HG02938 (cell line): ENCODE data around the gene DTNB.
"Not testable (repeated sequence)": the region's sequence is repeated elsewhere in the genome, so short reads cannot be mapped to it uniquely, and the experiment has no call there.

Experiments
- ATAC-seq: cut with Tn5 transposase; IDR thresholded peaks from one replicate; pipeline ENCODE4 v1.9.1; 2021; ENCODE audit warnings: mild to moderate bottlenecking, moderate library complexity; ENCODE audit not compliant: unreplicated experiment

Gene DTNB

DNA sequence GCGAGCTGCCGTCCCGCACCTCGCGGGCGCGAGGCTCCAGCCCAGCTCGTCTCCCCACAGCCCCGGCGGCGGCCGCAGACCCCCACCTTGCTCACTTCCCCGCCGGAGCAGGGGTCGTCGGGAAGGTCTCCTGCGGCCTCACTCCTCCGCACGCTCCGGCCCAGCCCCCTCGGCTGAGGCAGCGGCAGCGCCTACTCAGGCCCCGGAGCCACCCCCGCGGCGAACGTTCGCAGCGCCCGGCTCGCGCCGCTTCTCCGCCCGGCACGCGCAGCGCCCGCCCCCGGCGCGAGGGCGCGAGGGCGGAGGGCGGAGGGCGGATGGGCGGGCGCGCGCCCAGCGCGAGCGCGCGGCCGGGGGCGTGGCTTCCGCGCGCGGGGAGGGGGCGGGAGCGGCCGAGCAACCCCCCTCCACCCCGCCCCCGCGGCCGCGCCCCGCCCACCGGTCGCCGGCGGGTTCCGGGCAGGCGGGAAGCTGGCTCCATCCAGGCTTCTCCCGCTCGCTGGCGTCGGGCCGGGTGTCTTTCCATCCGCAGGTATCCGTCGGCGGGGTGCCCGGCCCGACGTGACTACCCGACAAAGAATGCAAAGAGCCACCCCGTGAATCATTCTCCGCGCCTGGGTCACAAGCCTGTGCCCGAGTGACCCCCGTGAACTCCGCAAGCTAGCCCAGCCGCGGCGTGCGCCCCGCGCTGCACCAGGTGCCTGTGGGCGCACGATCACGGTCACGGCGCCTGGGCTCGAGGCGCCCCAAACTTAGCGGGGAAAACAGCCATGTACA is at the start of gene DTNB:
Gene DTNB, minus strand, starts transcription at position 278 of the 777 bp plus-strand sequence. CDS start 20,917 bp downstream, outside the sequence.
- peak; percentile 44 for ATAC-seq

DNA sequence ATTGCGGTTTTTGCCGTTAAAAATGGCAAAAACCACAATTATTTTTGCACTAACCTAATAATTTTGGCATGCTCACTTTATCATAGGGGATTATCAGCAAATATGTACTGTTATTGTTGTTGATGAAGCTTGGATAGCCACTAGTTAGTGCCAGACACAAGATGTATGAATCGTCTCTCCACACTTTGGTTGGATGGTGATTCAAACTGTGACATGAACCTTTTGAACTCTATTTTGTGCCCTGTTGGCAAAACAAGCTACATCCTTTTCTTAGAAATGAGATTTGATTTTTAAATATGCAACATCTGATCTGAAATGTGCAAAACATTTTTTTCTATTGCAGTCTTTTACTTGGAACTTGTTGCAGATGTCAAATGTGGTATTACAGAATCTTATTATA is 48.8 kb upstream of the DTNB start:
- ATAC-seq, result no peak

DNA sequence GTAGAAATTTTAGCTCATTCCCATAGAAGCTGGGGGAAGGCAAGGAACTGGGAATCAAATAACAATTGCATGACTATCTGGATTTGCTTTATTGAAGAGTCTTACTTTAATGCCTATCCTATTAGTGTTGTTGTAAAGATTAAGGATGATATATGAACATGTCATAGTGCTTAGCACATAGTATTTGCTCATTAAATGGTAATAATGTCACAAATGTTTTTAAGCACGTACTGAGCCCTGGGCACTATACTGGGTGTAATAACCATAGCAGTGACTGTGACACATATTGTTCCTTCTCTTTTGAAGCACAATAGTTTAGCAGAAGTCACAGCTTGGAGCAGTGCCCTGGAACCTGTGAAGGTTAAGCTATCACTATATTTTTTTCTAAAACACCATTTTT is 47.2 kb upstream of the DTNB start:
- ATAC-seq, result no peak

DNA sequence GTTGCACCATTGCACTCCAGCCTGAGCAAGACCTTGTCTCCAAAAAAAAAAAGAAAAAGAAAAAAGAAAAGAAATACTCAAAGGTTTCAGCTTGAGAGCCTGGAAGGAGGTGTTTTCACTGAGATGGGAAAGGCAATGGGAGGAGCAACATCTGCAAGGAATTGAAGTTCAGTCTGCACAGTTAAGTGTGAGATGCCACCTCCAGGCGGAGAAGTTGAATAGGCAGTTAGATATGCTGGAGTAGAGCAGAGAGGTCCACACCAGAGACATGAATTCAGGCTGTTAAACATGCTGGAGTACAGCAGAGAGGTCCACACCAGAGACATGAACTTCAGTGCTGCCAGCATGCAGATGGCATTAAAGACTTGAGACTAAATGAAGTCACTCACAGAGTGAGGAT is 41.4 kb upstream of the DTNB start:
- ATAC-seq, result no peak

DNA sequence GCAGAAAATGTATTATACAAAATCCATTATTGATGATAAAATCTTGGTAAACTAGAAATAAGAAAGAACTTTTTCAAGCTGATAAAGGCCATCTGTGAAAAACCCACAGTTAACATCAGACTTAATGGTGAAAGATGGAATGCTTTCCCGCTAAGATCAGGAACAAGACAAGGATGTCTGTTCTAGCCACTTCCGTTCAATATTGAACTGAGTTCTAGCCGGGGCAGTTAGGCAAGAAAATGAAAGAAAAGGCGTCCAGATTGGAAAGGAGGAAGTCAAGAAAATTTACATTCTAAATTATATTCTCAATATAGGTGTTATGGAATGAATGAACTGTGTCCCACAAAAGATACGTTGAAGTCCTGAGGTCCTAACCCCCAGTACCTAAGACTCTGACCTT is 39.1 kb upstream of the DTNB start:
- ATAC-seq, result no peak

DNA sequence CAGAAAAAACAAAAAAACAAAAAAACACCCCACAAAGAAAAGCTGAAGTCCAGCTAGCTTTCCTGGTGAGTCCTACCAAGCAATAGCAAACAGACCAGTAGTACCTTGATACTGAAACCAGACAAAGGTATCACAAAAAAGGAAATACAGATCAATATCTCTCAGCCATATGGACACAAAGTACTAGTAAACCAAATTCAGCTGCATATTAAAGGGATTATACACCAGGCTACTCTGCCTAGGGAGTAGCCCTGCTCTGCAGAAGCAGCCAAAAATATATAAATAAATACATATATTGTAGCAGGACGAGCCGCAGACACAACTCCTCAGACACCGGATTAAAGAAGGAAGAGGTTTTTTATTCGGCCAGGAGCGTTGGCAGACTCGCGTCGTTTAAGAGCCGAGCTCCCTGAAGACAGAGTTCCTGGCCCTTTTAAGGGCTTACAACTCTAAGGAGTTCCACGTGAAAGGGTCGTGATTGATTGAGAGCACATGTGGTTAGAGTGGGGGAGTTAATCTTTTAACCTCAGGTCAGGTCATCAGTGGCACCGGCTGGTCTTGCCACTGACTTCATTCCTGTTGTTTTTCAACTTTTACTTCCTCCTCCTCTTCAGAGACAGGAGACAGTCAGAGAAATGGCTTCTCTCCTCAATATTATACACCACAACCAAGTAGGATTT is 38.4 kb upstream of the DTNB start:
- no peak for ATAC-seq

DNA sequence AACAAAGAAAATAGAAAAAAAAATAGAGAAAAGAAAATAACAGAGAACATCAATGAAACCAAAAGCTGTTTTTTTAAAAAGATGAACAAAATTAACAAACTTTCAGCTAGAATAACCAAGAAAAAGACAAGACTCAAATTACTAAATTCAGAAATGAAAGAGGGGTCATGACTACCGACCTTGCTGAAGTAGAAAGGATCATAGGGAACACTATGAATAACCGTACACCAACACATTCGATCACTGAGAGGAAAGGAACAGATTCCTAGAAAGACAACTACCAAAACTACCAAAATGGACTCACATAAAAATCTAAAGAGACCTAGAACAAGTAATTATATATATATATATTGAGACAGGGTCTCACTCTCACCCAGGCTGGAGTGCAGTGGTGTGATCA is 37.4 kb upstream of the DTNB start:
- ATAC-seq, result no peak

DNA sequence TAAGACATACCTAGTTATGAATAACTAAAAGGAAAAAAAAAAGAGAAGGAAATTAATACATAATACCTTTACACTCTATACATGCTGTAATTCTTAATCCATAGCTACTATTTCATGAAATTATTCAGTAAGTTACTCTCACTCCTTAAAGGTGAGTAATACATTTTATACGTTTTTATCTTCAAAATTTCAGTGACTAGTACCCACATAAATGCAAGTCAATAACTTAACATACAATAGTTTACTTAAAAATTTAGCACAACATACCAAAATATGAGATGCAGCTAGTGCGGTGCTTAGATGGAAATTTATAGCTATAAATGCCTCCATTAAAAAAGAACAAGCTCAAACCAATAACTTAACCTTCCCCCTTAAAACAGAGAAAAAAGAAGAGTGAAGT is 36.0 kb upstream of the DTNB start:
- no peak for ATAC-seq

DNA sequence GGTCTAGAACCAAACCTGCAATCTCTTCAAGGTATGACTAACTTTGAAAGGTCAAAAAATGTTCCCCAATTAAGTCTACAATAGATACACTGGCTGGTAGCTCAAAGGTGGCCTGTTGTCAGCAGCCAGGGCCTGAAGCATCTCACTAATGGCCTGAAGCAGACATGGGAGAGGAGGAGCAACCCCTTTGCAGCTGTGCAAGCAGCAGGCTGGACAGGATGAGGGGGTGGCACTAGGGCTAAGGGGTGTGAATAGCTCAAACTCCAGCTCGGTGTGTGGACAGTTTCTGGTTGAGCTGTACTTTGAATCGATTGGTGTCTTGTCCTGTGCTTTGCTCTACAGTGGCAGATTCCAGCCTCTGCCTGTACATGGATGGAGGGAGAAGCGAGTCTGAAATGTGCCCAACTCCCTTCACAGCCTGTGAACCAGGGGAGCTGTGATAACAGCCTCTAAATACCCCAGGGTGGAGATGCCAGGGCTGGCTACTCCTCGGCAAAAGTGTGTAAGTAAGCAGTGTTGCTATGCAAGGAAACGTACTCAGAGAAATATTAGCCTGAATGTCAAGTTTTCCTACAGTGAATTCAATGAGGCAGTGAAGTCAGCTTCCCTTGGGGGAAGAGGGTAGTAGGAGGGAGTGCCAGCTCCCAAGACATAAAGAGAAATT is 34.7 kb upstream of the DTNB start:
- ATAC-seq, result no peak

DNA sequence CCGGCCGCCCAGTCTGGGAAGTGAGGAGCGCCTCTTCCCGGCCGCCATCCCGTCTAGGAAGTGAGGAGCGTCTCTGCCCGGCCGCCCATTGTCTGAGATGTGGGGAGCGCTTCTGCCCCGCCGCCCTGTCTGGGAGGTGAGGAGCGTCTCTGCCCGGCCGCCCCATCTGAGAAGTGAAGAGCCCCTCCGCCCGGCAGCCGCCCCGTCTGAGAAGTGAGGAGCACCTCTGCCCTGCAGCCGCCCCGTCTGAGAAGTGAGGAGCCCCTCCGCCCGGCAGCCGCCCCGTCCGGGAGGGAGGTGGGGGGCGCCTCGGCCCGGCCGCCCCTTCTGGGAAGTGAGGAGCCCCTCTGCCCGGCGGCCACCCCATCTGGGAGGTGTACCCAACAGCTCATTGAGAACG is 32.2 kb upstream of the DTNB start:
- not testable (repeated sequence) for ATAC-seq

DNA sequence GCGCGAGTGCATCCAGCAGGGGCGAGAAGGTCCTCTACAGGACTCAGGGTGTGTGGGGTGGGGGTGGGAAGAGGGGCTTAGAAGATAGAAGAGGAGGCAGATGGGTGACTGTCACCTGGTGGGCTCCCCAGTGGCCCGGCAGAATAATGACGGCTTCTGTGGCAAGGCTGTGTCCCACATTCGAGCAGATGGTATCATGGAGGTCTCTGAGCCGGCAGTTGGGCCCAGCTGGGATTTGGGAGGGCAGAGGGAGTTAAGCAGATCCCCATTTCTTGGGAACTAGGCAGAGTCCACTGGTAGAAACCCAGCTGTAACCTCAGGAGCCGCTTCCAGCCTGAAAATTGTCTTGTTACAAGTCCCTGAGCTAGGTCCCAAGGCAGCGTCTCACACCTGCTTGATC is 28.4 kb upstream of the DTNB start:
- ATAC-seq, result no peak

DNA sequence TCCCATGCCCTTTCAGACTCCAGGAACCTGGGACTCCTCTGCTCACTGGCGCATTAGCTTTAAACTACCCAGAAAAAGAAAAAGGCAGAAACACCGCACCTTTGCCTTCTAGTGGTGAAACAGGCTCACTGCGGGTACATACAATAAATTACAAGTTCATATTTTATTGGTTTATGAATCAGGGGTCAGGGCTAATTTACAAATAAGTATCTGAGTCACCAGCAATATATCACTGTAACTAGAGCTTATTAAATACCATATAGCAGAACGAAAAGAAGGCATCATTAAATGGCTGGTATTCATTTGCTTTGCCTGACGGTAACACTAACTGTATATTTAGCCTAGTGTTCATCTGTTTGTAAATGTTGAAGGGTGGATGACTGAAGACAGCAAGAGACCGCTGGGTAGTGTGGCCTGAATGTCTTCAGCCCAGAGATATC is 26.9 kb upstream of the DTNB start:
- no peak for ATAC-seq

DNA sequence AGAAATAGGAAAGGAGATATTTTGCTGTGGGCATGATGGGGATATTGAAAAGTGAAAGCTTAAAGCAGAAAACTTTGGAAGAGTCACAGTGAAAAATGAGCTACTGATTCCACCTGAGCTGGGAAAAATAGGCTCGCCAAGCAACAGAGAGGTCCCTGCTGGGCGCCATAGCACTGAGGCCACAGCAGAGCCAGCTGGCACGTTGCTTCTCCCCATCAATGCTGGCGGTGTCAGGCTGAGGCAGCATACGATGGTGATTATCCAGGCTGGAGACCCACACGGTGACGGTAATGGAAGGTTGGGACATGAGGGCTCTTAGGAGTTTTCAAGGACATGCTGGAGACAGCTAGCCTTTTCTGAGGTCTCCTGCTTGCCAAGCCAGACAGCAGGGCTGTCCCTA is 25.8 kb upstream of the DTNB start:
- ATAC-seq, result no peak

DNA sequence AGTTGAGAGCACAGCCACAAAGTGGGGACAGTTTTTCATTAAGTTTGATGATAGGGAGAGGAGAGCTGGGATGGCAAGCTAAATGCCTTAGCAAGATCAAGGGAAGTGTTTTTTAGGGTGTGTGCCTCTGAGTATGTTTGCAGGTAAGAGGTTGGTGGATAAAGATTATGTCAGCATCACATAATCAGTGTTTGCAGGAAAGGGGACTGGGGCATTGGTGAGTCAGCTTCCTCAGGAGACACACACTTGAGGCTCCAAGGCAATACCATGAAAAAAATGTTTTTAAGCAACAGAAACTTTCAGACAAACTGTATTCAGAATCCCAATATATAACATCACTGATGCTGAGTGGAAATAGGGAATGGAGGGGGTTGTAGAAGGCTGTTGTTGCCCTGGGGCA is 25.4 kb upstream of the DTNB start:
- ATAC-seq, result no peak

DNA sequence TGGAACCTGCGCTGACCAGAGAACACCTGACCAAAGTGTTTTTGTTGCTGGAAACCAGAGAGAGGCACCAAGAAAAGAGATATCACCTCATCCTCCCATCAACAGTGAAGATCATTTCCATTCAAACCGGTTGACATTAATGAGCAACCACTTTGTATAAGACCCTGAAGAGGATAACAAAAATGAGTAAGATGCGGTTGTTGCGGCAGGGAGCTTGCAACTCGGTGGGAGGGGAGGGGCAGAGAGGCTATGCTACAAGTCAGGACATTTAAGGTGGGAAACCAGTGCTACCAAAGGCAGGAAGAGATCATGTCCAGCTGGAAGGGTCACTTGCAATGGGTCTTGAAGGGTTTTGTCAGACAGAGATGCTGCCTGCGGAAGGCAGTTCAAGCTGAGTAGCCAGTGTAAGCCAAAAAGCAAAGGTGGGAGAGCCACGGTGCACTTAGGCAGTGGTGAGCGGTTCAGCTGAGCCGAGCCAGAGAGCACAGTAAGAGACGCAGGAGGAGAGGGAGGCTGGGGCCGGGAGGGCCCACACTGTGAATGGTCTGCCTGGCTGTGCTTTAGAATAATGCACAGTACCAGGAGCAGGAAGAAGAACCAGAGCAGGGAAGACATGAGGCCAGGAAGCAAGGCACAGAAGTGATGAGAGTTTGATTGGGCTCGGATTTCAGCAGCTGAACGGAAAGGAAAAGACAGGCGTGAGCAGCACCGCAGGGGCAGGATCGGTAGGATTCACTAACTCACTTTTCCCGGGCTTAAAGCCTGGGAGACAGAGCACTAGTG is 24.4 kb upstream of the DTNB start:
- no peak for ATAC-seq

DNA sequence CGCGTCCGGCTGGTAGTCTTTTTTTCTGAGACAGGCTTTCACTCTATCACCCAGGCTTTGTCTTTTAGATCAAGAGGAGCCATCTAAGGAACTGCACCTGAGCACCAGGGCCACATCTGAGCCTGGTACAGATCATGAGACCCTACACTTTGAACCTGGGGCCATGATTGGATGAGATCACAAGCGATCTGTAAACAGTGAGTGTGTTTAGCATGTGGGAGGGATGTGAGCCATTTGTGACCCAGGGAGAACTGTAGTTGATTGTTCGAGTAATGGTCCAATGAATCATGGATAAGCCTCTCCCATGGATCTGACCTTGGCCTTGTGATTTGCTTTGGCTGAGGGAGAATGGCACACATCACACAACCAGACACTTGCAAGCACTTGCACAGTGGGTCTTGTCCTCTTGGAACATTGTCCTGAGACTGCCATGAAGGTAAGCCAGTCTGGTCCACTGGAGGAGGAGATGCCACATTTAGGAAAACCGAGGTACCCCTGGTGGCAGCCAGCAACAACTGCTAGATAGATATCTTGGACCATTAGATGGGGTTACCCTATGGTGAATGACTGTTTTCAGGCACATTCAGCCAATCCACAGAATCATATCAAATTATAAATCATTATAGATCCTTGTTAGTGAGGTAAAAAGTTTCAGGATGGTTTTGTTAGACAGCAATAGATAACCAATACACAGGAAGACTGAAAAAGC is 19.5 kb upstream of the DTNB start:
- no peak for ATAC-seq

DNA sequence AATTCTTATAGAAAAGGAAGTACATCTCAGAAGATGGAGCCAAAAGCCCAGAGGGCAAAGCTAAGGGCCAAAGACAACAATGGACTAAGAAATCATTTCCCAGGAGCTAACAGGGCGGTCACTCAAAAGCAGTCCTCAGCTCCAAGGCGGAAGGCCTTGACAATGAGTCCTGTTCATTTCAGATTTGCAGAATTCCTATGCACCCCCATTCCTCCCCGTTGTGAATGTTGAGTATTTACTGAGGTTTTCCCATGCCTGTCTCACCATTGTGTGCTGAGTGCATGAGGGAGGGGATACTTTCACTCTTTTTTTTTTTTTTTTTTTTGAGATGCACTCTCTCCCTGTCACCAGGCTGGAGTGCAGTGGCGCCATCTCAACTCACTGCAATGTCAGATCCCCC is 18.8 kb upstream of the DTNB start:
- ATAC-seq, result no peak

DNA sequence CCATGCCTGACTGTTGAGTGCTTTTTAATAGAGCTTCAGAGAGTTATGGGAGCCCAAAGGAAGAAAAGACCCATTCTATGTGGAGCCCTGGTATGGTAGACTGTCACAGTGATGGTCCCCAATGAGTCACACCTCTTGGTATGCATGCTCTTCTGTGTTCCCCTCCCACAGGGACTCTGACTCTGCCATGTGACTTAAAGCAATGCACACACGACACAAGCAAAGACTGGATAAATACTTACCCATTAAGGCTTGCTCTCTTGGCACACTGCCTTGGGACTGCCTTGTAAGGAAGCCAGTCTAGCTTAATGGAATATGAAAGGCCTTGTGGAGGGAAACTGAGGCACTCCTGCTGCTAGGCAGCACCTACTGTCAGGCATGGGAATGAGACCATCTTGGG is 16.7 kb upstream of the DTNB start:
- no peak for ATAC-seq

DNA sequence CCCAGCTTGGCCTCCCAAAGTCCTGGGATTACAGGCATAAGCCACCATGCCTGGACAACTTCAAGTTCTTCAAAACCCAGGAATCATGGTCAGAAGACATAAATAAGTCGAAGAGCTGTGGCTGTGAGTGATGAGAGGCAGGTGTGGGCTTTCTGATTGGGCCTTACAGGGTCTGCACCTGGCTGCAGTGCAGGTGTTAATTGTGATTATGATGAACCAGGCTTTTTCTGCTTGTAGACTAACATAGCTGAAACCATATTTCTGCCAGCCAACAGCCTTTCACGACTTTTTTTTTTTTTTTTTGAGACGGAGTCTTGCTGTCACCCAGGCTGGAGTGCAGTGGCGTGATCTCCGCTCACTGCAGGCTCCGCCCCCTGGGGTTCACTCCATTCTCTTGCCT is 14.9 kb upstream of the DTNB start:
- ATAC-seq, result no peak

DNA sequence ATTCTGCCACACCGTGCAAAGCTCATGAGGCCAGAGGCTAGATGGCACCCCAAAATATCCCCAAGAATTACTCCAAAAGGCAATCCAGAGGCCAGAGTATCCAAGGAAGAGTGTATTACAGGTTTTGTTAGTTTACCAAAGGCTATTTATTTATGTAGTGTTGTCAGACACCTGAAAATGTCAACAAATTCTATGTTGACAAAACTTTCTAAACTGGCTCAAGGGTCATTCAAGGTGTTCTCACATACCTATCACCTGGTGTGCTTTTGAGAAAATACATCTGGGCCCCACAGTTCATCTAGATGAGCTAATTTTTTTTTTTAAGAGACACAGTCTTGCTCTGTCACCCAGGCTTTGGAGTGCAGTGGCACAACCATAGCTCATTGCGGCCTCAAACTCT is 12.4 kb upstream of the DTNB start:
- ATAC-seq, result no peak
